Vagina (tissue), 2 donors: ENCODE measurements around the gene CYP19A1. TPM values are rescaled to one million over a fixed set of nuclear protein-coding genes. Genes with fewer than 3 reads are reported as not detected.

Experiments
- DNase-seq, 2 donors: peaks; one replicate each; pipeline ENCODE4 v3.0.0-alpha.2; 2017; ENCODE audit errors: extremely low spot score in 2 of 2
- H3K27ac ChIP-seq: fragments of 200-600 bp; sonication (generic); one replicate; pipeline ENCODE4 v1.5.1; 2019
- H3K27me3 ChIP-seq: fragments of 200-600 bp; sonication (generic); one replicate; pipeline ENCODE4 v1.5.1; 2019
- H3K36me3 ChIP-seq, 2 donors: fragments of 200-600 bp; sonication (generic); one replicate each; pipeline ENCODE4 v1.5.1; 2017 to 2019
- H3K4me1 ChIP-seq: fragments of 200-600 bp; sonication (generic); one replicate; pipeline ENCODE4 v1.5.1; 2019
- H3K4me3 ChIP-seq, 2 donors: fragments of 200-600 bp; sonication (generic); 1 replicate in 1 of 2; 2 replicates in 1 of 2; pipeline ENCODE4 v1.5.1; 2016 to 2019
- H3K9me3 ChIP-seq: fragments of 200-600 bp; sonication (generic); one replicate; pipeline ENCODE4 v1.5.1; 2019
- POLR2A ChIP-seq, 2 donors: fragments of 450-650 bp; IDR thresholded peaks; one replicate each; pipeline ENCODE4 v1.6.1; 2017; ENCODE audit warnings: antibody characterized with exemption in 2 of 2, mild to moderate bottlenecking in 2 of 2, moderate library complexity in 2 of 2
- POLR2AphosphoS5 ChIP-seq, 2 donors: sonication (generic); formaldehyde crosslinking; IDR thresholded peaks; one replicate each; pipeline ENCODE4 v1.9.0; 2017; ENCODE audit warnings: antibody characterized with exemption in 2 of 2, mild to moderate bottlenecking in 2 of 2, low read depth in 1 of 2; ENCODE audit not compliant: insufficient read depth in 1 of 2
- intact Hi-C: fragments of 100-400 bp; cut with DNase I; formaldehyde crosslinking; loops from one replicate; pipeline ENCODE4 v1.15.1; 2023
- total RNA-seq: library from RNA; depleted of rRNA; stranded (reverse); fragments of >200 nt; gene quantifications from one replicate; pipeline ENCODE4 v1.2.3, GENCODE V29; 2016
- TF ChIP-seq, protein P1 (sequence below), 3 experiments: fragments of 450-650 bp in 2 of 3; fragments of 200-600 bp in 1 of 3; sonication (generic) in 1 of 3; IDR thresholded peaks; one replicate each; pipeline ENCODE4 v1.5.1; 2017 to 2019; ENCODE audit warnings: antibody characterized with exemption in 3 of 3, mild to moderate bottlenecking in 2 of 3, moderate library complexity in 2 of 3

Gene CYP19A1
- total RNA-seq, 1 donor from 2014 or later = 8.8 TPM

GRCh38 chr15:51267051-51267702 lies 71.2 kb downstream of the CYP19A1 start:
- Histone ChIP-seq H3K27ac (peak overlapping the region; percentile 72), H3K27me3 (no peaks in the 10 kb centered on the region), H3K36me3 (no peaks in the 10 kb centered on the region), H3K9me3 (no peaks in the 10 kb centered on the region), H3K4me3 (peak overlapping the region; percentile 46 to 52), H3K4me1 (peaks cover 22% of the 10 kb centered on the region)
- no peak for DNase-seq
- intact Hi-C loops = no loop called here
- TF ChIP-seq POLR2AphosphoS5 (IDR thresholded peaks at IDR 0.05; ENCODE audit: insufficient read depth in 1 of 2, low read depth in 1 of 2) = no peak
- no peak for TF ChIP-seq POLR2A (IDR thresholded peaks at IDR 0.05)
- TF ChIP-seq, protein P1, sequence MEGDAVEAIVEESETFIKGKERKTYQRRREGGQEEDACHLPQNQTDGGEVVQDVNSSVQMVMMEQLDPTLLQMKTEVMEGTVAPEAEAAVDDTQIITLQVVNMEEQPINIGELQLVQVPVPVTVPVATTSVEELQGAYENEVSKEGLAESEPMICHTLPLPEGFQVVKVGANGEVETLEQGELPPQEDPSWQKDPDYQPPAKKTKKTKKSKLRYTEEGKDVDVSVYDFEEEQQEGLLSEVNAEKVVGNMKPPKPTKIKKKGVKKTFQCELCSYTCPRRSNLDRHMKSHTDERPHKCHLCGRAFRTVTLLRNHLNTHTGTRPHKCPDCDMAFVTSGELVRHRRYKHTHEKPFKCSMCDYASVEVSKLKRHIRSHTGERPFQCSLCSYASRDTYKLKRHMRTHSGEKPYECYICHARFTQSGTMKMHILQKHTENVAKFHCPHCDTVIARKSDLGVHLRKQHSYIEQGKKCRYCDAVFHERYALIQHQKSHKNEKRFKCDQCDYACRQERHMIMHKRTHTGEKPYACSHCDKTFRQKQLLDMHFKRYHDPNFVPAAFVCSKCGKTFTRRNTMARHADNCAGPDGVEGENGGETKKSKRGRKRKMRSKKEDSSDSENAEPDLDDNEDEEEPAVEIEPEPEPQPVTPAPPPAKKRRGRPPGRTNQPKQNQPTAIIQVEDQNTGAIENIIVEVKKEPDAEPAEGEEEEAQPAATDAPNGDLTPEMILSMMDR (IDR thresholded peaks at IDR 0.05) = no peak

GRCh38 chr15:51266656-51267050 lies 71.7 kb downstream of the CYP19A1 start:
- Histone ChIP-seq H3K27me3 (no peaks in the 10 kb centered on the region), H3K9me3 (no peaks in the 10 kb centered on the region), H3K36me3 (no peaks in the 10 kb centered on the region), H3K4me3 (peak overlapping the region; percentile 46 to 52), H3K27ac (peak overlapping the region; percentile 72), H3K4me1 (peaks cover 22% of the 10 kb centered on the region)
- intact Hi-C loops = no loop called here
- TF ChIP-seq, protein P1 (IDR thresholded peaks at IDR 0.05) = no peak
- TF ChIP-seq POLR2A (IDR thresholded peaks at IDR 0.05) (no peak), POLR2AphosphoS5 (IDR thresholded peaks at IDR 0.05; ENCODE audit: insufficient read depth in 1 of 2, low read depth in 1 of 2) (no peak)
- DNase-seq = no peak

DNA sequence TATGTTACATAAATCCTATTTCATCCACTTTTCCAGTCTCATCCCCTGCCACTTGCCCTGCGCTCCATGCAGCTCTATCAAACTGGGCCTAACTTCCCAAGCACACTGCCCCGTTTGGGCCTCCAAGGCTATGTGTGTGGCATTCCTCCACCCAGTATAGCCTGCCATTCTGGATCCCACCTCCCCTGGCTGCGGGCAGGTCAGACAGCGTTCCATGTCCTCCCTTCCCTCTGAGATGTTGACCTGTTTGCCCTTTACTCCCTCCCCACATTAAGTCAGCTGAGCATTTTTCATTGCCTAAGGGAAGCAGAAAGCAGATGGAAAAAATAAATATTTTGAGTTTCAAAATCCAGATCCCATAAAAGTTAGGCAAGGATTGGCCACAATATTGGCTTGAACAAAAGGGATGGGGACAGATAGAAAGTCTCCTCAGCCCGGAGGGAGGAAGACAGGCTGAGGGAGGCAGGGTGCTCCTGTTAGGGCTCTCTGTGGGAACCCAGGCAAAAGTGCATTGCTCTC lies 73.3 kb downstream of the CYP19A1 start:
- Histone ChIP-seq H3K4me1 (peaks cover 22% of the 10 kb centered on the region), H3K9me3 (no peaks in the 10 kb centered on the region), H3K27ac (peak overlapping the region; percentile 72), H3K27me3 (no peaks in the 10 kb centered on the region), H3K36me3 (no peaks in the 10 kb centered on the region), H3K4me3 (no peak overlapping the region)
- TF ChIP-seq, protein P1 (IDR thresholded peaks at IDR 0.05) = no peak
- TF ChIP-seq POLR2A (IDR thresholded peaks at IDR 0.05) (no peak), POLR2AphosphoS5 (IDR thresholded peaks at IDR 0.05; ENCODE audit: insufficient read depth in 1 of 2, low read depth in 1 of 2) (peak in 1 of 2 donors; percentile 69)
- DNase-seq = no peak
- intact Hi-C loops = no loop called here

DNA sequence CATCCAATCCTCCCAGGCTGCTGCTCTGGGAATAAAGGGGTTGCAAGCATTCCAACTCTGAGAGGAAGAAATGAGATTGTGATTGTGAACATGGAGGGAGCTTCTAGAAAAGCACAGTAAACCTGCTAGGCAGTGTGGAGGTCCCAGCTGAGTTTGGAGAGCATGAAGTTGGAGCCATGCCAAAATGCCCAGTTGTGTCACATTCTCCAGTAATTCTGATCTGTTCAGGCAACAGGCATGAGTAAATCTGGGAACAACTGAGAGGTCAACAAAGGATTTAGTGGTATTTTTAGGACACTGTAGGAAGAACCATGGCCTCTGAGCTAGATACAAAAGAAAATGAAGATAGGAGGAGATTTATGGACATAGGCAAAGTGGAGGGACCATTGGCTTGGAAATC lies 74.7 kb downstream of the CYP19A1 start:
- TF ChIP-seq POLR2AphosphoS5 (IDR thresholded peaks at IDR 0.05; ENCODE audit: insufficient read depth in 1 of 2, low read depth in 1 of 2) (no peak), POLR2A (IDR thresholded peaks at IDR 0.05) (no peak)
- TF ChIP-seq, protein P1 (IDR thresholded peaks at IDR 0.05) = no peak
- intact Hi-C loops = no loop called here
- peaks cover 22% of the 10 kb centered on the region for H3K4me1 ChIP-seq
- H3K27ac ChIP-seq = no peak overlapping the region
- H3K27me3 ChIP-seq = no peaks in the 10 kb centered on the region
- no peak overlapping the region for H3K4me3 ChIP-seq
- no peaks in the 10 kb centered on the region for H3K36me3 ChIP-seq
- H3K9me3 ChIP-seq = no peaks in the 10 kb centered on the region
- no peak for DNase-seq

- Histone ChIP-seq H3K36me3 (no peaks in the 10 kb centered on the region), H3K27ac (no peak overlapping the region), H3K4me1 (peaks cover 22% of the 10 kb centered on the region), H3K9me3 (no peaks in the 10 kb centered on the region), H3K4me3 (no peak overlapping the region), H3K27me3 (no peaks in the 10 kb centered on the region)
- TF ChIP-seq POLR2AphosphoS5 (IDR thresholded peaks at IDR 0.05; ENCODE audit: insufficient read depth in 1 of 2, low read depth in 1 of 2) (no peak), POLR2A (IDR thresholded peaks at IDR 0.05) (no peak)
- TF ChIP-seq, protein P1 (IDR thresholded peaks at IDR 0.05) = no peak
- intact Hi-C loops = no loop called here
- no peak for DNase-seq
Observed at GRCh38 chr15:51263116-51263515, 75.3 kb downstream of the CYP19A1 start.
